Chondrocyte (in vitro differentiated cells): ENCODE data around the gene DAW1. TPM values are rescaled to one million over a fixed set of nuclear protein-coding genes. Genes with fewer than 3 reads are reported as not detected.

Experiments
- DNase-seq: peaks from one replicate; pipeline ENCODE4 v3.0.0; 2021; ENCODE audit warnings: mixed read lengths, low spot score
- H3K27ac Mint-ChIP-seq: one replicate; pipeline ENCODE4 v1.8.0; 2021; ENCODE audit warnings: mild to moderate bottlenecking, moderate library complexity, mixed read lengths; ENCODE audit not compliant: unreplicated experiment
- H3K27me3 Mint-ChIP-seq: 2 replicates; pipeline ENCODE4 v1.8.0; 2021; ENCODE audit warnings: low read depth, mixed read lengths
- H3K36me3 Mint-ChIP-seq: 2 replicates; pipeline ENCODE4 v1.8.0; 2021; ENCODE audit warnings: low read depth, mixed read lengths
- H3K4me1 Mint-ChIP-seq: 2 replicates; pipeline ENCODE4 v1.8.0; 2021; ENCODE audit warnings: low read depth, mild to moderate bottlenecking, mixed read lengths
- H3K4me3 Mint-ChIP-seq: one replicate; pipeline ENCODE4 v1.8.0; 2021; ENCODE audit warnings: mild to moderate bottlenecking, moderate library complexity, mixed read lengths; ENCODE audit not compliant: unreplicated experiment
- H3K9me3 Mint-ChIP-seq: 2 replicates; pipeline ENCODE4 v1.8.0; 2021; ENCODE audit warnings: low read depth, mixed read lengths
- total RNA-seq: library from RNA; stranded (reverse); gene quantifications from 3 replicates; pipeline ENCODE4 v1.2.1, GENCODE V29; 2021
- TF ChIP-seq, protein P1 (sequence below): fragments of 200-600 bp; sonication (generic); IDR thresholded peaks from 2 replicates; pipeline ENCODE4 v1.5.0; 2021; ENCODE audit warnings: antibody characterized with exemption, mild to moderate bottlenecking, moderate library complexity

DAW1 gene
- total RNA-seq, 1 donor from 2014 or later: 0.47 TPM

DNA sequence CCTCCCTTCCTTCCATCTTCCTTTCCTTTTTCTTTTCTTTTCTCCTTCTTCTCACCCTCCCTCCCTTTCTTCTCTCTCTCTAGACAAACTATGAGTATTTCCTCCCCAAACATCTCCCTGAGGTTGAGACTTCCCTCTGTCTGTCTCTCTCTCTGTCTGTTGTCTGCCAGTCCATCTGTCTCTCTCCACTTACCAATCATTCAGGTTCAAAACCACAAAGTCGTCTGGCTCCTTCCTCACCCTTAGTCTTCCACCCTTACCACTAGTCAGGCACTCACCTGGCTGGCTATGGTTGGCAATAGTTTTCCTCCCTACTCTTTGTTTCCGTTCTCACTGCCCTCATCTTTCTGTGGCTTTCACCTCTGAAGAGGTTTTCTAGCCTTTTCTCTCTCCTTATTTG, 44.9 kb upstream of the DAW1 start:
- Mint-ChIP-seq H3K4me3 (no peak overlapping the region), H3K4me1 (peaks cover 7% of the 10 kb centered on the region), H3K9me3 (no peaks in the 10 kb centered on the region), H3K27me3 (no peaks in the 10 kb centered on the region), H3K36me3 (no peaks in the 10 kb centered on the region), H3K27ac (no peak overlapping the region)
- TF ChIP-seq, protein P1, sequence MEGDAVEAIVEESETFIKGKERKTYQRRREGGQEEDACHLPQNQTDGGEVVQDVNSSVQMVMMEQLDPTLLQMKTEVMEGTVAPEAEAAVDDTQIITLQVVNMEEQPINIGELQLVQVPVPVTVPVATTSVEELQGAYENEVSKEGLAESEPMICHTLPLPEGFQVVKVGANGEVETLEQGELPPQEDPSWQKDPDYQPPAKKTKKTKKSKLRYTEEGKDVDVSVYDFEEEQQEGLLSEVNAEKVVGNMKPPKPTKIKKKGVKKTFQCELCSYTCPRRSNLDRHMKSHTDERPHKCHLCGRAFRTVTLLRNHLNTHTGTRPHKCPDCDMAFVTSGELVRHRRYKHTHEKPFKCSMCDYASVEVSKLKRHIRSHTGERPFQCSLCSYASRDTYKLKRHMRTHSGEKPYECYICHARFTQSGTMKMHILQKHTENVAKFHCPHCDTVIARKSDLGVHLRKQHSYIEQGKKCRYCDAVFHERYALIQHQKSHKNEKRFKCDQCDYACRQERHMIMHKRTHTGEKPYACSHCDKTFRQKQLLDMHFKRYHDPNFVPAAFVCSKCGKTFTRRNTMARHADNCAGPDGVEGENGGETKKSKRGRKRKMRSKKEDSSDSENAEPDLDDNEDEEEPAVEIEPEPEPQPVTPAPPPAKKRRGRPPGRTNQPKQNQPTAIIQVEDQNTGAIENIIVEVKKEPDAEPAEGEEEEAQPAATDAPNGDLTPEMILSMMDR: no peak
- no peak for DNase-seq

DNA sequence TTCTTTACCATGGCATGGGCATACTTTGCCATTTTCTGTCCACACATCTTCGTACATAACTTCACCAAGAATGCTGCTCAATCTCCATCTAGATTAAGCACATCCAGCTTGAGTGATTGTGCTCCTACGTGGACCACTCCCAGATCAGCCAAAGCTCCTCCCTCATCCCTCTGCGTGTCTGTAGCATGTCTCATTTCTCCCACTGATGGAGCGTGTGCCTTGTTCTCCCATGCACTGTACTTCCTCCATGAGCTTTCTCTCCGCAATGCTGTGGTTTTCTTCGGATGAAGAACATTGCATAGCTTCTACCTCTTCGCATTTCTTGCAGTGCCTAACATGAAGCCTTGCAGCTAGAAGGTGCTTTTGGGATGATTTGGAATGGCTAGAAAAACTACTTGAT, 44.3 kb upstream of the DAW1 start:
- H3K27me3 Mint-ChIP-seq: no peaks in the 10 kb centered on the region

DNA sequence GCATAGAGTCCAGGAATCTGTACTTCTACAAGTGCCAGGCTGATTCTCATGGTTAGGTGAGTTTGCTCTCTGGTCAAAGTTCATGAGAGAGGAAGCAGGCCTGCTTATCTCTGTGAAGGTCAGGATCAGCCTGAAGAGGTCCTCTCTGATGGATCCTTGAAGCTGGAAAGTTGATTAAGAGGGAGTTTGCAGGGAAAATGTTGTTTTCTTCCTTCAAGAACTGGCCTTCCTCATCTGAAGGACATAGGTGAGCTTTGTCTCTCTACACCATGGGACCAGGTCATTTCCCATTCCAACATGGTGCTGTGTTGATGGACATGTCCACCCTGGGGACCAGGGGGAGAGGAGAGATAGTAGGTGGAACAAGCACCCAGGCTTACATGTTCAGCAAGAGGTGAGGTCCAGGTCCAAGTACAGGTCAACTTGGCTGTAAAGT, 42.9 kb upstream of the DAW1 start:
- H3K4me3 Mint-ChIP-seq: no peak overlapping the region
- no peaks in the 10 kb centered on the region for H3K4me1 Mint-ChIP-seq
- H3K9me3 Mint-ChIP-seq: no peaks in the 10 kb centered on the region
- TF ChIP-seq, protein P1: no peak
- no peak for DNase-seq
- no peak overlapping the region for H3K27ac Mint-ChIP-seq
- no peaks in the 10 kb centered on the region for H3K27me3 Mint-ChIP-seq
- no peaks in the 10 kb centered on the region for H3K36me3 Mint-ChIP-seq

More for the DNA sequence above, 44.3 kb upstream of the DAW1 start:
- Mint-ChIP-seq H3K27ac (no peak overlapping the region), H3K4me3 (no peak overlapping the region), H3K36me3 (no peaks in the 10 kb centered on the region), H3K4me1 (peaks cover 6% of the 10 kb centered on the region), H3K9me3 (no peaks in the 10 kb centered on the region)
- no peak for DNase-seq
- TF ChIP-seq, protein P1: no peak

DNA sequence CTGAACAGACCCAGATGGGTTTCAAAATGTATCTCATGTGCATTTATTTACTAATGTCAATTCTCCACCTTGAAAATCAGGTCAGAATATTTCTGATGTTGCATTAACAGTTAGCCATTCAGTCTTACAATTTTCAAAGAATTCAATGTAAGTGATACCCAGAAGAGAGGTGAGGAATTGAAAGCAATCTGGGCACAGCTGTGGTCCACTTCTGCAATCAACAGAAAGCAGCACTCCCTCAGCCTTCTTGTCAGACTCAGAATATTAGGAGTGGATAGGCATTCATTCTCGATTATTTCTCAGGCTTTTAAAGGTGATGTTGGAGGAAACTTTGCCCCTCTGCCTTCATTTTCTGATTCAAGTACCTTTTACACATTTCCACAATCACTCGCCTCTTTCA, 42.1 kb upstream of the DAW1 start:
- TF ChIP-seq, protein P1: no peak

DNA sequence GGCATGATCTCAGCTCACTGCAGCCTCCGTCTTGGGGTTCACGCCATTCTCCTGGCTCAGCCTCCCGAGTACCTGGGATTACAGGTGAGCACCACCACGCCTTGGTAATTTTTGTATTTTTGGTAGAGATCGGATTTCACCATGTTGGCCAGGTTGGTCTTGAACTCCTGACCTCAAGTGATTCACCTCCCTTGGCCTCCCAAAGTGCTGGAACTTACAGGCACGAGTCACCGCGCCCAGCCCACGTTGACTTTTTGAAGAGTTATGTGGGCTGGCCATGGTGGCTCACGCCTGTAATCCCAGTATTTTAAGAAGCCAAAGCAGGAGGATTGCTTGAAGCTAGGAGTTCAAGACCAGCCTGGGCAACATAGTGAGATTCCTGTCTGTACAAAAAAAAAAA, 37.0 kb upstream of the DAW1 start:
- Mint-ChIP-seq H3K4me1 (peaks cover 2% of the 10 kb centered on the region), H3K27me3 (no peaks in the 10 kb centered on the region), H3K9me3 (peaks cover 14% of the 10 kb centered on the region), H3K4me3 (no peak overlapping the region), H3K36me3 (peaks cover 11% of the 10 kb centered on the region), H3K27ac (no peak overlapping the region)
- TF ChIP-seq, protein P1: no peak
- DNase-seq: no peak

More for the DNA sequence above, 42.1 kb upstream of the DAW1 start:
- Mint-ChIP-seq H3K4me3 (no peak overlapping the region), H3K27ac (no peak overlapping the region), H3K36me3 (no peaks in the 10 kb centered on the region), H3K9me3 (no peaks in the 10 kb centered on the region), H3K4me1 (no peaks in the 10 kb centered on the region), H3K27me3 (no peaks in the 10 kb centered on the region)
- DNase-seq: no peak
